Stimulated activated CD4-positive, alpha-beta T cell treated with anti-CD3 and anti-CD28 coated beads, Interleukin-1b, Interleukin-23, amount 100 ng/mL, for 24 hours (primary cell): Measurements from ENCODE around the gene OSBPL6.

Experiments
- DNase-seq, 4 experiments: peaks; one replicate each; pipeline ENCODE4 v3.0.0-alpha.2; 2020; ENCODE audit warnings: low read depth in 4 of 4, low spot score in 1 of 4

OSBPL6 gene

DNA sequence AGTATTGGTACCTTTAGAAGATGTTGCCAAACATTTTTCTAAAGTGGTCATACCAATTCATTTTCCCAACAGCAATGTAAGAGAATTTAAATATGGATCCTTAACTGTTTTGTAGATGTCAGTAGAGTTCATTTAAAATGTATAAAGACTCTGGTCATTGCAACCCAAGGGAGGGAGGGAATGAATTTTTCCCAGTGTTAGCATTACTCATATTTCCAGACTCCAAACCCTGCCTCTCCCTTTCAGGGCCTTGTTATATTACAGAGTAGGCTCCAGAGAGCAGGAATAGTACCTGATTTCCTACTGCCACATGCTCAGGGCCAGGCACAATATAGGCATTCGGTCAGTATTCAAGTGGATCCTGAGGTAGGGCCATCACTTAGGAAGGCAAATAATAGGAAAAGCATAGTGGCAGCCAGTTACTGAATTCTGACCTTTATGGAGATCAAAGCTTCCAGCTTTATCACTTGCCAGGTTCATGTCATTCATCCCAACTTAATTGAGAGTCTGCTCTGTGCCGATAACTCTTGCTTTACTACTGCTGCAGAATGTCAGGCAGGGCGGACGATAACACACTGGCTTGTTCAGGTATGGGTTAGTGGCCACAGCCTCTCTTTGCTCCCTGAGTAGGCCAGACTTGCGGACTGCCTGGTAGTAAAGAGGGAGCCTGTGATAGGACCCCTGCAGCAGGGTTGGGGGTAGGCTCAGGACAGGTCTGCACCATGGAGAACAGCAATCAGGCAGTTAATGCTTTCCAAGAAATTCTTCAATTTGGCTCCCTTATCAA is 75.3 kb downstream of the OSBPL6 start:
- DNase-seq = no peak

DNA sequence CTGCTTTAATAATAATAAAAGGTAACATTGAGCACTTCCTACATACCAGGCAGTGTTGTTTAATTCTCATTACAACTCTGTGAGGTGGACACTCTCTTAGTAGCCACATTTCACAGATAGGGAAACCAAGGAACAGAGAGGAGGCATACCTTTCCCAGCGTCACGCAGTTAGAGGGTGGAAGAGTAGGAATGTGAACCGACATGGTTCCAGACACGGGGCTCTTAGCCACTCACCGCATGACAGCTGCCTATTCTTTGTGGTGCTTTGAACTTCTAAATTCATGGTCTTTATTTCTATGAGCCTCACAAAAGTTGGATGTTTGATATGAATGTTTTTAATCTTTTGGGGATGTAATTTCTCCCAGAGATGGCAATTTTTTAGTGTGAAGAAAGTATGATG is 76.0 kb downstream of the OSBPL6 start:
- DNase-seq = no peak

DNA sequence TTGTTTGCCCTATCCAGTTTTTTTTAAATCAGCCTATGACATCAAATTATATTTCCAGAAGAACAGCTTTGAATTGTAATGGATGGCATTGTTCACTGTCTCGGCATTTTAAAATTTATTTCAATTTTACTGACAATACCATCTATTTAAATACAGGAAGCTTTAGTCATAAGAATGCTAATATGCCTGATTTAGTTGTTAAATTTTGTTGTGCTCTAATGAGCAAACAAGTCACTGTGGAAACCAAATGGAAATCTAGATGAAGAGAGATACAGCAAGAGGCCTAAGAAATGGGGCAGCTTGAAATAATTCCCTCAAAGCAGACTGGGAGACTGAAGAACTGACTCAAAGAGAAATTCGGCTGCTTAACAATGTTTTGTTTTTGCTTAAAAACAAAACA is 76.8 kb downstream of the OSBPL6 start:
- DNase-seq = no peak

GRCh38 chr2:178271629-178272333 is 77.5 kb downstream of the OSBPL6 start:
- DNase-seq = no peak

DNA sequence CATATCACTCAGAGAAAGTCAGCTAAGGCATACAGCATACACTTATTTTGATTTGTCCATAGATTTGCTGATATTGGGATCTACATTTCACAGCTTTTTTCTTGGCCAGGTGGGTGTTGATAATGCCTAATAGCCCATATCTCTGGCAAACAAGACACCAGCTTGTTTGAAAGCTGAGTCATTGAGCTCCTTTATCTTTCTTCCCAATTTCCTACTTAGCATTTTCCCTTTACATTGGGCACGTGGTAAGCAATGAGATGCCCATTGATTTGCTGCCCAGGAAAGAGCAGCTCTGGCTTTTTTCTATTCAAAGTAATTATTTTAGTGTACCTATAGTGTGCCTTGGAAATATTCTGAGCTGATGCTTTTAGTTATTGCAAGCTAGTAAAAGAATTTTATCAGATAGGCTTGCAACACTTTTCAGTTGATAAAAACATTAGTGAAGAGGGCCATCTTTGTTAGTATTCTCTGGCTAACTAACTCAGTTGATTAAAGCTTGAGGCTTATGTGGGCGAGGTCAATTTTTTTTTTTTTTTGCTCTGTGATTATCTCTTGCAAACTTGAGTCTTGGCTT is 79.6 kb downstream of the OSBPL6 start:
- no peak for DNase-seq

DNA sequence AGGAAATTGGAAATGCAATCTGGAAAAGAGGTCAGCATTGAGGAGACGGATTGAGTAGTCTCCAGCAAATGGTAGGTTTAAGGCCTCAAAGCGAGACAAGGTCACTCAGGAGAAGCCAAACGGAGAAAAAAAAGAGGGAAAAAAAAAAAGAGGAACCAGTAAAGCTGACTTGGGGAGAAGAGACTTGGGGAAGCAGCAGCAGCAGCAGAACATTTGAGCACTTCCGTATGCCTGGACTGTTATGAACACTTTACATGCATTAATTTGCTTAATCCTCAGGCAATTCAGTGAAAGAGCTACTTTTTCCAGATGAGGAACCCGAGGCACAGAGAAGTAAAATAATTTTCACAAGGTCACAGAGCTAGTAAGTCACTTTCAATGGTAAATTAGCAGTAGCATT is 81.3 kb downstream of the OSBPL6 start:
- no peak for DNase-seq

GRCh38 chr2:178277741-178278197 is 83.5 kb downstream of the OSBPL6 start:
- DNase-seq = no peak

DNA sequence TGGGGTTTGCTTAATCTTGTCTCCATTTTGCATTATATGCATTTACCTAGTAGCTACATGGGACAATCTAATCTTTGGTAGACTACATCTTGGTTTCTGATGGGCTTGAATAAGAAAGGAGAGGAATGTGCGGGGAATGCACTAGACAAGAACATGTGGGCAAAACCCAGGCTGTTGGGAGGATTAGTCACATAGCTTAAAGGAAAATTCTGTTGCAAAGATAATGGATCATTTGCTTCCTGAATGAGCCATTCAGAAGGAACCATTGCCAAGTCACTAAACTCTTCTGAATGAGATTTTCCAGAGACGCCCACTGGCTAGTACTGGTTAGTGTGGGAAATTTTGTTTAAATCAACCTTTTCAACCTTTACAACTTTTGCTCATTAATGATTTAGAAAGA is 84.8 kb downstream of the OSBPL6 start:
- no peak for DNase-seq

DNA sequence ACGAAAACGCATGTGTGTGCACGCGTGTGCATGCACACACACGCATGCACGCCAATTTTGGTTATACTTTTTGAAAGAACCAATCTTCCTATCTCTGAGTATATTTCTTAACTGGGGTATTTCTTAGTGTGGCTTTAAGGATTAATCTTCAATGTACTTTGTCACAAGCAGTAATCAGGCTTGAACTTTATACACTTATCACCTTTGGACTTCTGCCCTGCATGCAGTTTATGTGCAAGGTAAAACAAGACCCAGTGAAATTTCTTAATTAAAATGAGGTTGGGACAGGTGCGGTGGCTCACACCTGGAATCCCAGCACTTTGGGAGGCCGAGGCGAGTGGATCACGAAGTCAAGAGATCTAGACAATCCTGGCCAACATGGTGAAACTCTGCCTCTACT is 85.3 kb downstream of the OSBPL6 start:
- DNase-seq = no peak

DNA sequence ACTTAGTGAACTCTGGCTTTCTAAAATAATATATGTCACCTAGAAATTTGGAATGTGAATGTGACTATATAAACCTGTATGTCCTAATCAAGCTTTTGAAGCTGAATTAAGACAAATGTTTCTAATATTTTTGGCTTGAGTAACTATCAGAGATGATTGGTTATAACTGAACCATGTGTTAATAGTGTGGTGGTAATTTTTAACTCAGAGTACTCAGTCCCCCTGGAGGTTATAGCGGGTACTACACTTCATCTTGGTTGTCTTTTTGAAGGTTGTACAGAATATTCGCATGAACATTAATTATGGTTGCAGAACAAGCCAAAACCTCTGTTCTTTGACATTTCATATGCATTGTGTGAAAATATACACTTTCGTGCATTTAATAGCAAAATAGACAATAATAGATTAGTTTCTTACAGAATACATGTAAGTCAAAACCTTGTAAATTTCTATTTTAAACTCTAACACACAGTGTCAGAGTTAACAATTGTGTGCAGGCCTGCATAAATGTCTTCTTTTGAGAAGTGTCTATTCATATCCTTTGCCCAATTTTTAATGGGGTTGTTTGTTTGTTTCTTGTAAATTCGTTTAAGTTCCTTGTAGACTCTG is 86.0 kb downstream of the OSBPL6 start:
- DNase-seq = peak in 3 of 4 experiments; percentile 15 to 29 (median 28)

DNA sequence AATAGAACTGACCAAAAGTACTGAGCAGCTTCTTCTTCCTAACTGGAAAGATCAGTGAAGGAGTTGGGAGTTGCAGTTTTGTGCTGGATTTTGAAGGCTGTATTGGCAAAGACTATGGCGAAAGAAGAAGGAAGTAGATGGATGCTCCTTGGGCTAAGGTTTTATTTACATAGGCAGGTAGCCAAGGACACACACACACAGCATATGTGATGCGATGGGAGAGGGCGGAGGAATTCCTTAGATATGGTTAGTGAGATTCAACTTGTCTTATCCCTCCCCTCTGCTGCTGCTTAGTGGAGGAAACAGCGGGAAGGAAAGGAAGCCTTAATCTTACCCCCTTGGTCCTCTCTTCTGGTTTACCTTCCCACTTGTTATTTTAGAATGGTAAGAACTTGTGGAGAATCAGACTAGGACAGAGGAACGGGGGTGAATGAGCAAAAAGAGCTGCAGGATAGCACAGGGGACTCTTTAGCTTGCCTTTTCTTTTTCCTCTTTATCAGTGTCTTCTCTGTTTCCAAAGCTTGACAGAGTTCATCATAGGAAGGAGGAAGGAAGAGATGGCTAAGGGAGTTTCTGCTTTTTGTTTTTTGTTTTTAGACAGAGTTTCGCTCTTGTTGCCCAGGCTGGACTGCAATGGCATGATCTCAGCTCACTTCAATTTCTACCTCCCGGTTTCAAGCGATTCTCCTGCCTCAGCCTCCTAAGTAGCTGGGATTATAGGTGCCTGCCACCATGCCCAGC is 87.9 kb downstream of the OSBPL6 start:
- no peak for DNase-seq

GRCh38 chr2:178283341-178283918 is 89.1 kb downstream of the OSBPL6 start:
- no peak for DNase-seq

- DNase-seq = no peak
These were observed 90.4 kb downstream of the OSBPL6 start for GRCh38 chr2:178284613-178285286.

- no peak for DNase-seq
These were observed 90.9 kb downstream of the OSBPL6 start for GRCh38 chr2:178285287-178285615.

- no peak for DNase-seq
These were observed 92.3 kb downstream of the OSBPL6 start for GRCh38 chr2:178286636-178287035.

- no peak for DNase-seq
These were observed 93.5 kb downstream of the OSBPL6 start for GRCh38 chr2:178287652-178288344.

DNA sequence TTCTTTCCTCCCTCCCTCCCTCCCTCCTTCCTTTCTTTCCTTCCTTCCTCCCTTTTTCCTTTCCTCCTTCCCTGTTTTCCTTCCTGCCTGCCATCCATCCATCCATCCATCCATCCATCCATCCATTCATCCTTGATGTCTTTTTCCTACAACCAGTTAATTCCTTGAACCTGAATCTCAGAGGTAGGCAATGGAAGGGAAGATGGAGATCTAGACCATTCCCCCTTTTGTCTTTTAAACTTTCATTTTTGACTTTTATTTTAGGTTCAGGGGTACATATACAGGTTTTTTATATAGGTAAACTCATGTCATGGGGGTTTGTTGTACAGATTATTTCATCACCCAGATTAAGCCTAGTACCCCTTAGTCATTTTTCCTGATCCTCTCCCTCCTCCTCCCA is 97.4 kb downstream of the OSBPL6 start:
- DNase-seq = no peak

GRCh38 chr2:178292586-178292985 is 98.3 kb downstream of the OSBPL6 start:
- DNase-seq = no peak

- DNase-seq = no peak
These were observed 100.8 kb downstream of the OSBPL6 start for GRCh38 chr2:178295115-178295514.

GRCh38 chr2:178295906-178296305 is 101.6 kb downstream of the OSBPL6 start:
- no peak for DNase-seq
